Cardiac septum (tissue), 1 donor: ENCODE data around the gene H2AZ1. TPM values are rescaled to one million over a fixed set of nuclear protein-coding genes. Genes with fewer than 3 reads are reported as not detected.
"Not testable (repeated sequence)": the region's sequence is repeated elsewhere in the genome, so short reads cannot be mapped to it uniquely, and the experiment has no call there.

Source experiments
- DNase-seq: peaks from one replicate; pipeline ENCODE4 v3.0.0-alpha.2; 2020; ENCODE audit warnings: low spot score
- intact Hi-C: fragments of 100-400 bp; cut with DNase I; formaldehyde crosslinking; loops from one replicate; pipeline ENCODE4 v1.14.0; 2022
- long read RNA-seq: library from polyadenylated mRNA; unstranded; transcript quantifications from one replicate; pipeline ENCODE4 v2.0.0, GENCODE V29; 2021
- total RNA-seq: library from RNA; stranded (reverse); fragmentation: NEBNext Ultra II Directional; extraction: Animal tissue kit (Norgen Biotek cat#: 25700); gene quantifications from one replicate; pipeline ENCODE4 v1.2.1, GENCODE V29; 2021
- donor health status: DM: no; HTN: no; CAD: no.

Gene H2AZ1
- 49.5 TPM for total RNA-seq
- long read RNA-seq, transcript H2AFZ-201 (5 exons, 979 nt), result major isoform, 27 of 31 reads
- long read RNA-seq, partial matches to known transcripts, result 2 of 31 reads
- long read RNA-seq, other reads (novel, unspliced or antisense), result 0 of 31 reads

- intact Hi-C loops, result loop anchor here (1.0 to 5.0 kb wide), 3 partner anchors 56 to 387 kb away; partner anchors contain the start of gene LAMTOR3
- peak; percentile 99 for DNase-seq
Observed at GRCh38 chr4:99949999-99950912, at the start of gene H2AZ1. TSS of gene H2AZ1 (minus strand) at chr4:99950275. CDS start at chr4:99950170, 105 bp downstream.

- intact Hi-C loops, result no loop called here
Observed at GRCh38 chr4:99998062-99998867, 48.2 kb upstream of the H2AZ1 start.

GRCh38 chr4:99991741-99992140, 41.7 kb upstream of the H2AZ1 start:
- intact Hi-C loops, result no loop called here

More at GRCh38 chr4:99998062-99998867, 48.2 kb upstream of the H2AZ1 start:
- DNase-seq, result no peak

GRCh38 chr4:99987681-99988080, 37.6 kb upstream of the H2AZ1 start:
- intact Hi-C loops, result no loop called here
- DNase-seq, result no peak

More at GRCh38 chr4:99991741-99992140, 41.7 kb upstream of the H2AZ1 start:
- DNase-seq, result no peak

- intact Hi-C loops, result no loop called here
- DNase-seq, result no peak
Observed at GRCh38 chr4:99986792-99987191, 36.7 kb upstream of the H2AZ1 start.

GRCh38 chr4:99983289-99983943, 33.3 kb upstream of the H2AZ1 start:
- intact Hi-C loops, result no loop called here
- DNase-seq, result no peak

GRCh38 chr4:99979872-99980271, 29.8 kb upstream of the H2AZ1 start:
- DNase-seq, result no peak
- intact Hi-C loops, result no loop called here

GRCh38 chr4:99971453-99972111, 21.5 kb upstream of the H2AZ1 start:
- intact Hi-C loops, result no loop called here
- DNase-seq, result no peak

- no peak for DNase-seq
- intact Hi-C loops, result no loop called here
Observed at GRCh38 chr4:99968330-99968729, 18.3 kb upstream of the H2AZ1 start.

- intact Hi-C loops, result no loop called here
- no peak for DNase-seq
Observed at GRCh38 chr4:99966692-99967091, 16.6 kb upstream of the H2AZ1 start.

GRCh38 chr4:99965674-99966350, 15.7 kb upstream of the H2AZ1 start:
- intact Hi-C loops, result no loop called here
- no peak for DNase-seq

GRCh38 chr4:99965173-99965572, 15.1 kb upstream of the H2AZ1 start:
- intact Hi-C loops, result no loop called here
- no peak for DNase-seq

- intact Hi-C loops, result no loop called here
- no peak for DNase-seq
Observed at GRCh38 chr4:99961711-99962110, 11.6 kb upstream of the H2AZ1 start.

GRCh38 chr4:99960648-99961047, 10.6 kb upstream of the H2AZ1 start:
- no peak for DNase-seq
- intact Hi-C loops, result no loop called here

GRCh38 chr4:99958207-99958606, 8.1 kb upstream of the H2AZ1 start:
- intact Hi-C loops, result not testable (repeated sequence)

GRCh38 chr4:99950913-99951254, 809 bp upstream of the H2AZ1 start:
- intact Hi-C loops, result loop anchor here (1.0 to 2.0 kb wide), 2 partner anchors 57 to 388 kb away; partner anchors contain the start of gene LAMTOR3

More at GRCh38 chr4:99958207-99958606, 8.1 kb upstream of the H2AZ1 start:
- DNase-seq, result not testable (repeated sequence)

GRCh38 chr4:99949034-99949998, 759 bp downstream of the H2AZ1 start:
- intact Hi-C loops, result loop anchor here (5.0 kb wide), 1 partner anchor 142 kb away; no protein-coding TSS in a partner anchor

More at GRCh38 chr4:99950913-99951254, 809 bp upstream of the H2AZ1 start:
- DNase-seq, result no peak

More at GRCh38 chr4:99949034-99949998, 759 bp downstream of the H2AZ1 start:
- DNase-seq, result peak; percentile 94
